OCI-LY1 (cell line): Measurements from ENCODE around the gene CEP63.

Source experiments
- H2AFZ ChIP-seq: fragments of 200-600 bp; sonication (generic), shearing (Covaris generic); 2 replicates; pipeline ENCODE4 v1.6.0; 2014; ENCODE audit warnings: antibody characterized with exemption, mild to moderate bottlenecking, low read length
- H3F3A ChIP-seq: fragments of 200-600 bp; sonication (generic), shearing (Covaris generic); 2 replicates; pipeline ENCODE4 v1.6.0; 2014; ENCODE audit warnings: mild to moderate bottlenecking, antibody characterized with exemption, low read length, moderate library complexity; ENCODE audit not compliant: insufficient read depth
- H3K27ac ChIP-seq: fragments of 200-600 bp; sonication (generic); 2 replicates; pipeline ENCODE4 v1.5.1; 2014; ENCODE audit warnings: low read length, mixed run types, mild to moderate bottlenecking, low read depth; ENCODE audit not compliant: poor library complexity, severe bottlenecking
- H3K27me3 ChIP-seq: fragments of 200-600 bp; sonication (generic); 2 replicates; pipeline ENCODE4 v1.6.0; 2014; ENCODE audit warnings: antibody characterized with exemption, mild to moderate bottlenecking, low read length, moderate library complexity; ENCODE audit not compliant: insufficient read depth
- H3K36me3 ChIP-seq: fragments of 200-600 bp; sonication (generic); 2 replicates; pipeline ENCODE4 v1.6.1; 2014; ENCODE audit warnings: mild to moderate bottlenecking, antibody characterized with exemption, low read length, moderate library complexity, mixed read lengths; ENCODE audit not compliant: insufficient read depth
- H3K4me1 ChIP-seq: fragments of 200-600 bp; sonication (generic); 2 replicates; pipeline ENCODE4 v1.5.1; 2014; ENCODE audit warnings: mild to moderate bottlenecking, low read length, moderate library complexity; ENCODE audit not compliant: insufficient read depth, severe bottlenecking
- H3K4me2 ChIP-seq: fragments of 200-600 bp; sonication (generic), shearing (Covaris generic); 2 replicates; pipeline ENCODE4 v1.6.1; 2014; ENCODE audit warnings: low read length
- H3K4me3 ChIP-seq: fragments of 200-600 bp; sonication (generic); 2 replicates; pipeline ENCODE4 v1.5.1; 2014; ENCODE audit warnings: low read length, low read depth, mild to moderate bottlenecking, mixed read lengths; ENCODE audit not compliant: poor library complexity, severe bottlenecking
- H3K79me2 ChIP-seq: fragments of 200-600 bp; shearing (Covaris generic); 2 replicates; pipeline ENCODE4 v1.6.1; 2016; ENCODE audit warnings: mixed run types, low read length, mixed read lengths; ENCODE audit not compliant: insufficient read depth
- H3K9ac ChIP-seq: fragments of 200-600 bp; sonication (generic), shearing (Covaris generic); 2 replicates; pipeline ENCODE4 v1.6.1; 2014; ENCODE audit warnings: mild to moderate bottlenecking, low read length, mixed read lengths
- H3K9me2 ChIP-seq: fragments of 200-600 bp; sonication (generic), shearing (Covaris generic); 2 replicates; pipeline ENCODE4 v1.6.1; 2014; ENCODE audit warnings: low read depth, mild to moderate bottlenecking, low read length, mixed read lengths
- H3K9me3 ChIP-seq: fragments of 200-600 bp; shearing (Covaris generic); 2 replicates; pipeline ENCODE4 v1.6.1; 2014; ENCODE audit warnings: low read length, mixed read lengths
- H4K20me1 ChIP-seq: fragments of 200-600 bp; sonication (generic), shearing (Covaris generic); 2 replicates; pipeline ENCODE4 v1.6.0; 2016; ENCODE audit warnings: mild to moderate bottlenecking, low read length; ENCODE audit not compliant: insufficient read depth
- EZH2 ChIP-seq: fragments of 200-600 bp; sonication (generic), shearing (Covaris generic); IDR thresholded peaks from 2 replicates; pipeline ENCODE4 v1.8.0; 2017; ENCODE audit warnings: borderline replicate concordance, mixed run types, mild to moderate bottlenecking, antibody characterized with exemption, low read length, moderate library complexity, mixed read lengths
- TF ChIP-seq, protein P1 (sequence below): fragments of 200-600 bp; sonication (generic), shearing (Covaris generic); IDR thresholded peaks from 2 replicates; pipeline ENCODE4 v1.5.1; 2017; ENCODE audit warnings: mild to moderate bottlenecking, antibody characterized with exemption, low read length, moderate library complexity, mixed read lengths

CEP63 gene

DNA sequence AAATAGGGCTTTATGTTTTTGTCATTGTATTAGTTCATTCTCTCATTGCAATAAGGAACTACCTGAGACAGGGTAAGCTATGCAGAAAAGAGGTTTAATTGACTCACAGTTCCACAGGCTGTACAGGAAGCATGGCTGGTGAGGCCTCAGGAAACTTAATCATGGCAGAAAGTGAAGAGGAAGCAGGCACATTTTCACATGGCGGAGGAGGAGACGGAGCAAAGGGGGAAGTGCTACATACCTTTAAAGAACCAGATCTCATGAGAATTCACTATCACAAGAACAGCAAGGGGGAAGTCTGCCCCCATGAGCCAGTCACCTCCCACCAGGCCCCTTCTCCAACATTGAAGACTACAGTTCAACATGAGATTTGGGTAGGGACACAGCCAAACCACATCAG is 25.6 kb downstream of the CEP63 start:
- Histone ChIP-seq H4K20me1 (no peaks in the 10 kb centered on the region), H3K79me2 (no peaks in the 10 kb centered on the region), H3K4me1 (no peaks in the 10 kb centered on the region), H3F3A (no peaks in the 10 kb centered on the region), H3K9me3 (no peaks in the 10 kb centered on the region), H3K27me3 (no peaks in the 10 kb centered on the region), H3K4me3 (no peak overlapping the region), H3K4me2 (no peak overlapping the region), H2AFZ (no peak overlapping the region), H3K27ac (no peak overlapping the region), H3K36me3 (peaks cover 72% of the 10 kb centered on the region), H3K9me2 (no peaks in the 10 kb centered on the region), H3K9ac (no peak overlapping the region)
- TF ChIP-seq, protein P1, sequence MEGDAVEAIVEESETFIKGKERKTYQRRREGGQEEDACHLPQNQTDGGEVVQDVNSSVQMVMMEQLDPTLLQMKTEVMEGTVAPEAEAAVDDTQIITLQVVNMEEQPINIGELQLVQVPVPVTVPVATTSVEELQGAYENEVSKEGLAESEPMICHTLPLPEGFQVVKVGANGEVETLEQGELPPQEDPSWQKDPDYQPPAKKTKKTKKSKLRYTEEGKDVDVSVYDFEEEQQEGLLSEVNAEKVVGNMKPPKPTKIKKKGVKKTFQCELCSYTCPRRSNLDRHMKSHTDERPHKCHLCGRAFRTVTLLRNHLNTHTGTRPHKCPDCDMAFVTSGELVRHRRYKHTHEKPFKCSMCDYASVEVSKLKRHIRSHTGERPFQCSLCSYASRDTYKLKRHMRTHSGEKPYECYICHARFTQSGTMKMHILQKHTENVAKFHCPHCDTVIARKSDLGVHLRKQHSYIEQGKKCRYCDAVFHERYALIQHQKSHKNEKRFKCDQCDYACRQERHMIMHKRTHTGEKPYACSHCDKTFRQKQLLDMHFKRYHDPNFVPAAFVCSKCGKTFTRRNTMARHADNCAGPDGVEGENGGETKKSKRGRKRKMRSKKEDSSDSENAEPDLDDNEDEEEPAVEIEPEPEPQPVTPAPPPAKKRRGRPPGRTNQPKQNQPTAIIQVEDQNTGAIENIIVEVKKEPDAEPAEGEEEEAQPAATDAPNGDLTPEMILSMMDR, result no peak
- TF ChIP-seq EZH2, result no peak

DNA sequence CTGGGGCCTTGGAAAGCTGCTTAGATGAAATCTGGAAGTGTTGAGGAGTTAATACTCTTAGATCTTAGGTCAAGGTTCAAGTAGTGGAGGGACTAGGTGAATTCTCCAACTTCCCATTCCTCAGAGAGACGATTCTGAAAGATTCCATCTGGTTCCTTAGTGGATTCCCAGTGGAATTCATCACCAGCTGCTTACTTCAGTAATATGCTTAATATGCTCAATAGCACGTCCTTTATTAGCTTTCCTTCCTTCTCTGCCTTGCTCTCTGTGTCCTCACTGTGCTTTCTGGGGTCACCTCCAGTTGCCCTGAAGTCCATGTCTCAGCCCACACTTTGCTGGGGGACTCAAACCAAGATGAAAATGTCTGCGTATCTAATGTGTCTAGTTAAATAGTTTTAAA is 31.0 kb downstream of the CEP63 start:
- peaks cover 9% of the 10 kb centered on the region; the same call in 1 of the 2 replicates for H3K9me3 ChIP-seq
- no peaks in the 10 kb centered on the region for H3K79me2 ChIP-seq
- H3K4me2 ChIP-seq, result no peak overlapping the region
- TF ChIP-seq EZH2, result no peak
- TF ChIP-seq, protein P1, result no peak
- H3F3A ChIP-seq, result no peaks in the 10 kb centered on the region
- H2AFZ ChIP-seq, result no peak overlapping the region
- H3K27ac ChIP-seq, result no peak overlapping the region
- H3K4me1 ChIP-seq, result no peaks in the 10 kb centered on the region
- peaks cover 22% of the 10 kb centered on the region for H3K36me3 ChIP-seq
- H3K9me2 ChIP-seq, result no peaks in the 10 kb centered on the region
- H3K4me3 ChIP-seq, result no peak overlapping the region
- no peak overlapping the region for H3K9ac ChIP-seq
- H3K27me3 ChIP-seq, result no peaks in the 10 kb centered on the region
- H4K20me1 ChIP-seq, result no peaks in the 10 kb centered on the region

DNA sequence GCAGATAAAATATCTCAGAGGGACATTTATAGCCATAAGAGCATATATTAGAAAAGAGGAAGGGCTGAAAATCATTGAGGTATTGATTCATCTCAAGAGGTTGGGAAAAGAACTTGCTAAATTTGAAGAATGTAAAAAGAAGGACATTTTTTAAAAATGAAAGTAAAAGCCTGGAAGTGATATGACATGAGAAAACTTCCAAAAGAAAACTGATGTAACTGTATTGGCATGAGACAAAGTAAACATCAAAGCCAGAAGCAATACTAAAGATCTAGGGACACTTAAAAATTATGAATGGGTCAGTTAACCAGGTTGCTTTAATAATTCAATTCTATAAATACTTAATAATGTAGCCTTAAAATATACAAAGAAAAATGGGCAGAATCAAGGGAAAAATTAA is 31.9 kb downstream of the CEP63 start:
- Histone ChIP-seq H3K79me2 (no peaks in the 10 kb centered on the region), H4K20me1 (no peaks in the 10 kb centered on the region), H2AFZ (no peak overlapping the region), H3K9me3 (peaks cover 14% of the 10 kb centered on the region; the same call in 1 of the 2 replicates), H3K36me3 (peaks cover 19% of the 10 kb centered on the region), H3K27me3 (no peaks in the 10 kb centered on the region), H3K4me2 (no peak overlapping the region), H3F3A (no peaks in the 10 kb centered on the region), H3K4me3 (no peak overlapping the region), H3K27ac (no peak overlapping the region), H3K4me1 (no peaks in the 10 kb centered on the region), H3K9me2 (no peaks in the 10 kb centered on the region), H3K9ac (no peak overlapping the region)
- no peak for TF ChIP-seq EZH2
- TF ChIP-seq, protein P1, result no peak
